Measurements from ENCODE around the gene IMPA2.
"Not testable (repeated sequence)": the region's sequence is repeated elsewhere in the genome, so short reads cannot be mapped to it uniquely, and the experiment has no call there.

Gene IMPA2

DNA sequence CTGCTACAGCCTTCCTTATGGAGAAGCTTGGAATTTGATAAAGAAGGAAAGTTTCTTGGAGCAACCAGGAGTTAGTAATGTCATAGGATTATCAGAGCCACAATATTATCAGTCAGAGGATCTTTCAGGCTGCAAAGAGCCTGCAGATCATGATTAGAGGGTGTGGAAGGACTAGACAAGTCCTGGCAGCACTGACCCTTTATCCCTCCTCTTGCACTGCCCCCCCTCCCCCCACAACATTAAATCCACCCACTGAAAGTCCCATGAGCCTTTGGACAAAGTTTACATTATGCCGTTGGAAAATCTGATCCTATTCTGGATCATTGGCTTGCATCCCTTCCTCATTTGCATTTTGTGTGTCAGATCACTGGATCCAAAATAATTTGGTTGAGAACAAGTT is 18.7 kb upstream of the IMPA2 start:
- DNase-seq (ENCODE audit: low spot score), result no peak

DNA sequence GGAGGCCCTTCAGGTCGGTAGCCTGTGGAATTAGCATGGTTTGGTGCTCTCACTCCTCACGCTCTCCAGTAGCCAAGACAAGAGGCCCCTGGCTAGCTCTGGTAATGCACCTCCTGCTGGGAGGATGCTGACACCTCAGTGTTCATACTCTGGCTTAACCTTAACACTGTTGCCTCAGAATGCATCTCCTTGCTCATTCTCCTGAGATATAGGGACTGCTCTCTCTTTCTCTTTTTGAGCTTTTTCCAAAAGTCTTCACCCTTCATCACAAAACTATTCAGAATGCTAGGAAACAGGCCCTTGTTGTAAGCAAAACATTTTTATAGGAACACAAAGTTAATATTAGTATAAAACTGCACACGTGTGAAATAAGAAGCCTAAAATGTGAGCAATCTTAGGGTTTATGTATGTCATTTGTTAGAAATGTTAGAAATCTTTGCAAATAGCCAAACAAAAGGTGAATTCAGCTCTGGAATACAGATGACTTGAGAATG is 17.3 kb upstream of the IMPA2 start:
- DNase-seq (ENCODE audit: low spot score), result no peak

DNA sequence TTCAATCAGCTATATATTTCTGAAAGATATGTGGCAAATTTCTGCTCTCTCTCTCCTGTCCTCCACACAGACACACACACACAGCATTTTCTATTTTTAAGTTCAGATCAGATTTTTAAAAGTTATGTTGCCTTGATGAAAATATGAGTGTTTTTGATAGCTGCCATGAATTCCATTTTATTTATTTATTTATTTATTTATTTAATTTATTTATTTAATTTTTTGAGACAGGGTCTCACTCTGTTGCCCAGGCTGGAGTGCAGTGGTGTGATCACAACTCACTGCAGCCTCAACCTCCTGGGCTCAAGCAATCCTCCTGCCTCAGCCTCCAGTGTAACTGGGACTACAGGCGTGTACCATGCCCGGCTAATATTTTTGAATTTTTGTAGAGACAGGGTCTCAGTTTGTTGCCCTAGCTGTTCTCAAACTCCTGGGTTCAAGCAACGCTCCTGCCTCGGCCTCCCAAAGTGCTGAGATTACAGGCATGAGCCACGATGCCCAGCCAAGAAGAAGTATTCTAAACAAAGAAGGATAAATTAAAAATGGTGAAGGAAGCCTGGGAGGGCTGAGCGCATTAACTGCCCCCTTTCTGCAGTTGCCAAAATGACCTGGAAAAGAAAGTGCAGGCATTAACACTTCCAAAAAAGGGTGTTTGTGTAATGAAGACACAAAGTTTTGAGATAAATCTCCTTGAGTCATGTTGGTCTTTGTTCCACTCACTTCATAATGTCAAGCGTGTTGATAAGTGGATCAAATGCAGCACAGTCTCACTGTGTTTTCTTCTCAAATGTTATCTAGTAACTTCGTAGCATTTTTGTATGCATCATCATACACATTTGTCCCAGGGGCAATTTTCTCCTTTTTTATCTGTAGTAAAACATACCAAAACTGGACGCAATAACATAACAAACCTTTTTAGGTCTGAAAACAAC is 11.1 kb upstream of the IMPA2 start:
- no peak for DNase-seq (ENCODE audit: low spot score)

DNA sequence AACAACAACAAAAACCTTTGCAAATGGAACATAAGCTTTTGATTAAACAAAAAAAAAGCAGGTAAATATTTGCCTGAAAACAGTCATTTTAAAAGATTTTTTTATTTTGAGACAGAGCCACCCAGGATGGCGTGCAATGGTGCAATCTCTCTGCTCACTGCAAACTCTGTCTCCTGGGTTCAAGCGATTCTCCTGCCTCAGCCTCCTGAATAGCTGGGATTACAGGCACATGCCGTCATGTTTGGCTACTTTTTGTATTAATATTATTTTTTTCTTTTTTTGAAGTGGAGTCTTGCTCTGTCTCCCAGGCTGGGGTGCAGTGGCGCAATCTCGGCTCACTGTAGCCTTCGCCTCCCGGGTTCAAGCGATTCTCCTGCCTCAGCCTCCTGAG is 10.5 kb upstream of the IMPA2 start:
- not testable (repeated sequence) for DNase-seq (ENCODE audit: low spot score)

DNA sequence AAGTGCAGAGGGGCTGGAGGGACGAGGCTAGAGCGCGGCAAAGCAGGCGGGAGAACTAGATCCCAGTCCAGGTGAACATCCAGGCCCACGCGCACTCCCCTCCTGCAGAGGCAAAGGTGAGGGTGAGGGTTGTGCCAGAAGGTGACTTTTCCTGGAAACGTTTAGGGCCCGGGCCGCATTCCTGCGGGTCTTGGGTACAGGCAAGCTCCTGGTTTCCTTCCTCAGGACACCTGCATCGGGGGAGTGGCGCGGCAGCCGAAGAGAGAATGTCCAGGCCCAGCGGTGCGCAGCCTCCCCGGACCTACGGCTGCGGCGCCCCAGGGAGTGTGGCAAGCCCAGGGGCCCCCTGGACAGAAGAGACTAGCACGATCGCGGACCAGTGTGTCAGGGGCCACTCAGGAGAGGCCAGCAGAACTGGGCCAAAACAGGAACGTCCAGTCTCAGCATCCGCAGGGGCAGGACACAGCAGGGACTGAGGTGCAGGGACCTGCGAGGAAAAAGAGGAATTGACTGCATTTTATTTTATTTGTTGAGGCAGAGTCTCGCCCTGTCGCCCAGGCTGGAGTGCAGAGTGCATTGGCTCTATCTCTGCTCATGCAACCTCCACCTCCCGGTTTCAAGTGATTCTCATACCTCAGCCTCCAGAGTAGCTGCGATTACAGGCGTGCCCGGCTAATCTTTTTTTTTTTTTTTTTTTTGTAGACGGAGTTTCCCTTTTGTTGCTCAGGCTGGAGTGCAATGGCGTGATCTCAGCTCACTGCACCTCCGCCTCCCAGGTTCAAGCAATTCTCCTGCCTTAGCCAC is 8.7 kb upstream of the IMPA2 start:
- DNase-seq (ENCODE audit: low spot score), result no peak

DNA sequence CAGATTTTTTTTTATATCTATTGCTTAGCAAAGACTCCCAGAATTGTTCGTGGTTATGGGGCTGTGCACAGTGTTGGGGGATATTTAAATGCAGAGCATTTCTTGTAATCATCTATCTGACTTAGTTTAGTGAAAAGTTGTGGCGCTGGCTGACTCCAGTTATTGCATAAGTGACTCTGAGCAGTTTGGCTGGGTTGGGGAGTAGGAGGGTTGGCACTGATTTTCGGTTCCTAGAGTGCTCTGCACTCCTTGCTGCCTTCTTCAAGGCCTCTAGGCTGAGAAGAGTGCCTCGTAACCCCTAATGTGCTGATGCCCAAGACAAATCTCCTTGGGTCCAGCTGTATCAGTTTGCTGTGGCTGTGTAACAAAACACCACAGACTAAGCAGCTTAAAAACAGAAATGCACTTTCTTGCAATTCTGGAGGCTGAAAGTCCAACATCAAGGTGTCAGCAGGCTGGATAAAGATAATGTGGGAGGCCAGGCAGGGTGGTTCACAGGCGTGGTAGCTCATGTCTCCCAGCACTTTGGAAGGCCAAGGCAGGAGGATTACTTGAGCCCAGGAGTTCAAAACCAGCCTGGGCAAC is 6.5 kb upstream of the IMPA2 start:
- DNase-seq (ENCODE audit: low spot score), result no peak

DNA sequence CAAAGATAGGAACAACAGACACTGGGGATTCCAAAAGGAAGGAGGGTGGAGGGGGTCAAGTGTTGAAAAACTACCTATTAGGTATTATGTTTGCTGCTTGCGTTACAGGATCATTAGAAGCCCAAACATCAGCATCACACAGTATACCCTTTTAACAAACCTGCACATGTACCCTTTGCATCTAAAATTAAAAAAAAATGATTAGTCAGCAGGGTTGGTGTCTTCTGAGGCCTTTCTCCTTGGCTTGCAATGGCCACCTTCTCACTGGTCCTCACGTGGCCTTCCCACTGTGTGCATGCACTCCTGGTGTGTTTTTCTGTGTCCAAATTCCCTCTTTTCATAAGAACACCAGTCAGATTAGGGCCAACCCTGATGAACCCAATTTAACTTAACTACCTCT is 5.6 kb upstream of the IMPA2 start:
- DNase-seq (ENCODE audit: low spot score), result no peak

DNA sequence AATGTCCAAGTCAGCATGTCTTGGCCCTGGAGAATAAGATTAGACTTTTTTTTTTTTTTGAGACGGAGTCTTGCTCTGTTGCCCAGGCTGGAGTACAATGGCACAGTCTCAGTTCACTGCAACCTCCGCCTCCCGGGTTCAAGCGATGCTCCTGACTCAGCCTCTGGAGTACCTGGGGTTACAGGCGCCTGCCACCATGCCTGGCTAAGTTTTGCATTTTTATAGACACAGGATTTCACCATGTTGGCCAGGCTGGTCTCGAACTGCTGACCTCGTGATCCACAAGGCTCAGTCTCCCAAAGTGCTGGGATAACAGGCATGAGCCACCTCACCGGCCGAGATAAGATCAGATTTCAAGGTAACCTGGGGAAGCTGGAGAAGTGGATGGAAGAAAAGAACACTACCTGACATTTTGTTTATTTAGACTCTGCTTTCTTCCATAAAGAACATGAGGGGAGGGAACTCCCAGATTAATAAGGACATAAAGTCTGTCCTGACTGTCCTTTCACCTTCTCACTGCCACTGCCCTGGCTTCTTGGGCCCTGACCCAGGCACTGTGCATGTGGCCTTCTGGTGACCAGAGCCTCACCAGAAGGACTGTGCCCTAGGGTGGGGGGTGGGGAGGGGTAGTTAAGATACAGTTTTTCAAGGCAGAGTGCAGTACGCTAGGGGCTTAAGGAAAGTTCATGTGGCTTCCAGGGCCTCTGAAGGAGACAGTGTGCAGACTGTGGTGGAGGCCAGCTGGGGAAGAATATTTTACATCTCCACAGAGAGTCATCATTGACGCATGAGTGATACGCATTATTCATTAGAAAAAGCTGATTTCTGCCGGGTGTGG is 4.8 kb upstream of the IMPA2 start:
- DNase-seq (ENCODE audit: low spot score), result no peak

DNA sequence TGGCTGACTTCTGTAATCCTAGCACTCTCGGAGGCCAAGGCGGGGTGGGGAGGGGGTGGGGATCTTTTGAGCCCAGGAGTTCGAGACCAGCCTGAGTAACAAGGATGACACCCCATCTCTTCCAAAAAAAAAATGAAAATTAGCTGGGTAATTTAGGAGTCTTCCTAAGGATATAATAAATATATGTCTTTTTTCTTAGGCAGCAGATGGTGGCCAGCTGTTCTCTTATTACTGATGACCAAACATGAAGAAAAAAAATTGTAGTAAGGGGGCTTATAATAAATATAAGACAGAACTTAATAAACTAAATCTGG is 4.2 kb upstream of the IMPA2 start:
- DNase-seq (ENCODE audit: low spot score), result no peak

DNA sequence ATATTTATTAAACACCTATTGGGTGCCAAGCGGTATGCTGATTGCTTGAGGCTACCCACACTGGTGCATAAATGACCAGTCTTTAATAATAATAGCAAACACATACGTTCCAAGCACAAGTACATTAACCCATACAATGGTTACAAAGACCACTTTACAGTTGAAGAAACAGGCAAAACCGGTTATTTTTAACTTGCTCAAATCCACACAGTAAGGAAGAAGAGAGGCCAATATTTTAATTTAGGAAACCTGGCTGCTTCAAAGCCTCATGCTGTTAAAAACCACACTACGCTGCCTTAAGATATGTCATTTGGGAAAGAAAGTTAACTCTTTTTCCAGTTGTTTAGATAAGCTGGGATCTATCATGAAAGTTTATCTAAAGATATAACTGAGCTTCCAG is 2.4 kb upstream of the IMPA2 start:
- DNase-seq (ENCODE audit: low spot score), result no peak

DNA sequence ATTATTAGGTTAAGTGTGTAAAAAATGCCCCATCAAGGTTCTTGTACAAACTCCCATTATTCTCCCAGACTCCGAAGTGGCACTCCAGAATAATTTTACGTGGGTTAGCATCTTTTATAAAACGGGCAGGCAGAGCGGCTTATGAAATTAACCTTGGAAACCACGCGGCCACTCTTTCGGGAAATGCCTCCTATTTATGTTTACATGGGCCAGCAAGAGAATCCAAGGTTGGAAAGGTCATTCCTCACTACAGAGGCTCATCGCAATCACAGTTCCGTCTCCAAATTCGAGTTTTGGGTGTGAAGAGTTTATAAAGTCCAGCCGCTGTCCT is 1.2 kb upstream of the IMPA2 start:
- DNase-seq (ENCODE audit: low spot score), result no peak

DNA sequence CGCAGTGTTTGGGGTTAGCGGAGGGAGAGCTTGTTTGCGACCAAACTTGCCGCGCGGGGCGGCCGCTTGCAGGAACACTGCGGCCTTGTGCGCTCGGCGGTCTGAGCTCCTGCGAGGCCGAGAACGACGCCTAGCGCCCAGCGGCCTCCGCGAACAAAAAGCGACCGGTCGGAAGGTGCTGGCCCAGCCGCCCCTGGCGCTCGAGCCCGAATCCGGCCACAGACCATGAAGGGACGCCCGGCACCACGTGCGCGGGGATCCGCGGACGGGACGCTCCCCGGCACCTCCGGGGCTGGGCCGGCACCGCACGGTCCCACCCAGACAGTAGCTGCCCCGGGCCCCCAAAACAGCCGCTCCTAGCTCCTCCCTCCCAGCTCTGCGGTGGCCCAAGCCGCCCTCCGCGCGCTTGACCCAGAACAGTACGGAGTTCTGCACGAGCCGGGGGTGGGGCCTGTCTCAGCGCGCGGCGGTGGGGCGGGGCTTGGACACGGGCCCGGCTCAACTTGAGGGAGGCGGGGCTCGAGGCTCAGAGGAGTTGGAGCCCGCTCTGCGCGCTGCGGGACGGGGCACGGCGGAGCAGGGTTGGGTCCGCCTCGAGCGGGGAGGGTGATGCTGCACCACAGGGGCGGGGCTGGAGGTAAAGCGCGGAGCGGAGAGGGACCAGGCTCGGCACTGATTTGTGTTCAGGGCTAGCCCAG is 664 bp upstream of the IMPA2 start:
- DNase-seq (ENCODE audit: low spot score), result peak; percentile 97

DNA sequence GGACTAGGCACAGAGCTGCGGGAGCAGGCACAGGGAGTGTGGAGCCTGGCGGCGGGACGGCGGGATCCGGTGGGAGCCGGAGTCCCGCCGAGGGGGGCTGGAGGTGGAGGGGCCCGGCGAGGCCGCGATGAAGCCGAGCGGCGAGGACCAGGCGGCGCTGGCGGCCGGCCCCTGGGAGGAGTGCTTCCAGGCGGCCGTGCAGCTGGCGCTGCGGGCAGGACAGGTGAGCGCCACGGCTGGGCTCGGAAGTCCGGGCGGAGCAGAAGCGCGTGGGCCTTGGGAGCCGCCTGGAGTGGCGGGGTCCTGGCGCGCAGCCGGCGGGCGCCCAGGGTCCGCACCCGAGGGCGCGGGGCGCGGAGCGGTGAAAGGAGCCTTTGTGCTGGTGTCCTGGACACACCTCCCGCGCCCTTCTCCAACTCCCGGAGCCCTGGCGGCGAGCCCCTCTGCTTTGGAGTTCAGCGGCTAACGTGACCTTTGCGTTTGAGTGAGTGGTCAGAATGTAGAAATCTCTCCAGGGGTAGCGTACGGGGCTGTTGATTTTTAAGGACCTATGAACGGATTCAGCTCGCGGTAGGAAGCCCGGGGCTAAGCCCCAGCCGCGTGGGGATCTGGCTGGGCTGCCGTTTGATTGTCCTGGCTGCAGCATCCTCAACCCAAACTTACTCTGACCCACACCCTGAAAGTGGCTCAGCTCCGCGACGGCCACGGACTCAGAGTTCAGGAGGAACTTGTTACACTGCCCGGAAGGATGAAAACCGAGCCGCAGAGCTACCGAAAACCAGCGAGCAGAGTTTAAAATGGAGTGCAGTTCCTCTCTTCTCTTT is 448 bp downstream of the IMPA2 start:
- peak; percentile 26 for DNase-seq (ENCODE audit: low spot score)

DNA sequence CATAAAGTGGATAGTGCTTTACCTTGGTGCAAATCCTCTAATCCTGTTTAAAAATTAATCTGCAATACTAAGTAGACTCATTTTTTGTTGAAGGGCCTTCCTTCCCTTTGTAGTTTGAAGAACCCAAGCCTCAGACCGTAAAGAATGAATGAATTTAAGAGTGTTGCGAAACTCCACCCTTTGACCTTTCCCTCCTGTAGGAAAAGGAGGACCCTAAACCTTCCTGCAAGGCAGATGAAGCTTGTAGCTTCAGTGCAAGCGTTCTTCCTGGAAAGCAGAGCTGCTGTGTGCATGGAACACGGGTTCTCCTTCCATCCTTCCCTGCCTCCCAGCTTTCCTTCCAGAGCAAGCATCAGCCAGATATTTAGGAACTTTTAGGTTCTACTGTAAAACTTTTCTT is 1.7 kb downstream of the IMPA2 start:
- no peak for DNase-seq (ENCODE audit: low spot score)

DNA sequence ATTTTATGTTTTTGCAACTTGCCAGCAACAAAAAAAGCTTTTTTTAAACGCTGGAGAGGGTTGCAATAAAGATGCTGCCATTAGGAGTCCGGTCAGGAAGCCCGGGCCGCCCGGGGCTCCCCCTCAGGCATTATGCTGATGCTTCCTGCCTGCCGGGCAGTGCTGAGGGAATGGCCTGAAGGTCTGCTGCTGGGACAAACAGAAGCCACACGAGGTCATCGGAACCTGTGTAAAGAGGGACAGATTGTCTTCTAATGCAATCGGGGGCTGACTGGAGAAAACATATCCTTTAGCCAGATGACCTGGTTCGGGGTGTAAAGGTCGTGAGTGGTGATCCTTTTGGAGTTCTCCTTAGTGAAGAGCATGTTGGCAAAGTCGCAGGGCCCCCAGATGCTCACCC is 2.3 kb downstream of the IMPA2 start:
- no peak for DNase-seq (ENCODE audit: low spot score)

DNA sequence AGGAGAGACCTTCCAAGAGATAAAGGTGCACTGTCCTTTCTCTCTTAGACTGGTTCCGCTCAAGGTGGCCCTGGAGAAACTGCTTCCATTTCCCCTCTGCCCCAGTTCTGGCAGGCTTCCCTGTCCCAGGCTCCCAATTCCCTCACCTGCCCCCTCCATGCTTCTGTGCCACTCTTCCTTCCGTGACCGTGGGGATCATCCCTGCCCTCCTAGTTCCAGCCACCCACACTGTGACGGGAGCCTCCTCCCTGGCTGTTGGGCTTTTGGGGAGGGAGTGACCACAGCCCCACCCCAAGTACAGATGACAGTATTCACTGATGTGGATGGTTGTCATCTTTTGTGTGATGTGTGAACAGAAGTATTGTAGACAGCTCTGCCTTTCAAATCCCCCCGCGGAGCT is 2.8 kb downstream of the IMPA2 start:
- DNase-seq (ENCODE audit: low spot score), result no peak

DNA sequence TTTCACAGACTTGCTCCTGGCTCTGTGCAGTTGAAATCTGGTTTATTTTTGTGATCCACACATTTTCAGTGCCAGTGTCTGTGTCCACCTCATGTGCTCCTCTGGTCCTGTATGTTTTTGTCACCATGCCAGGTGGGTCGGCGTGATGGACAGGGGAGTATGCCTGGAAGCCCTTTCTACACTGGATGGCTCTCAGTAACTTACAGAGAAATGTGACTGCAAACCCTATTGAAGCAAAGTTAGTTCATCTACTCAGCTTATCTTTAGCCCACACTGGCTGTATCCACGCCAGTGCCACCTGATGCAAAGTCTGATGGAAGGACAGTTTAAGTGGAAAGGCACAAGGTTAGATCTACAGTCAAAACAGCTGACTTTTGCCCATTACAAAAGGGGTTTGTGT is 4.3 kb downstream of the IMPA2 start:
- DNase-seq (ENCODE audit: low spot score), result peak; percentile 57

DNA sequence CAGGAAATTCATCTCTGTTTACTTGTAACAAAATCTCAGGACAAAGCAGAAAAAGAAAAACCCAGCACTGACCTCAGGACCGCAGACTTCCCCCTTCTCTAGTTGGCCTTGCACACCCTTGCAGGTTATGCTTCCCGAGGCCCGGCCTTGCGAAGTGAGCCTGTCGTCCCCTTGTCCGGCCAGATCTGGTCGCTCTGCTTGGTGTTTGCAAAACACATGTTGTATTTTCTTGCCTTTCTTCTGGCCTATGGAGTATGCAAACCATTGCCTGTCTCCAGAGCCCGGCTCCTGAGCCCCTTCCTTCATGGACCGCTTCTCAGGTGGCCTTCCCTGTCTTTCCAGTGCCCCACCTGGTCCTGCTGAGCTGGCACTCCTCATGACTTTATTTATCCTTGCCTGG is 4.8 kb downstream of the IMPA2 start:
- no peak for DNase-seq (ENCODE audit: low spot score)

DNA sequence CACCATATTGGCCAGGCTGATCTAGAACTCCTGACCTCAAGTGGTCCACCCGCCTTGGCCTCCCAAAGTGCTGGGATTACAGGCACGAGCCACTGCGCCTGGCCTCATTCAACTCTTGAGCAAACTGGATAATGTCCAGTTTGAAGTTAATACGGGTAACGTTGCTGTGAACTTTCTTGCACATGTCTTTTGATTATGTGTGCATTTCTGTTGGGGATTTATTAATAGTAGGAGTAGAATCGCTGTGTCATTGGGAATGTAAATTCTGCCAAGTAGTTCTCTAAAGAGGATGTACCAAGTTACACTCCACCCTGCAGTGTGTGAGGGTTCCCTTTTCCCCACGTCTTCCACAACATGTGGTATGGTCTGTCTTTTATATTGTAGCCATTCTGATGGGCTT is 6.2 kb downstream of the IMPA2 start:
- DNase-seq (ENCODE audit: low spot score), result peak; percentile 83

DNA sequence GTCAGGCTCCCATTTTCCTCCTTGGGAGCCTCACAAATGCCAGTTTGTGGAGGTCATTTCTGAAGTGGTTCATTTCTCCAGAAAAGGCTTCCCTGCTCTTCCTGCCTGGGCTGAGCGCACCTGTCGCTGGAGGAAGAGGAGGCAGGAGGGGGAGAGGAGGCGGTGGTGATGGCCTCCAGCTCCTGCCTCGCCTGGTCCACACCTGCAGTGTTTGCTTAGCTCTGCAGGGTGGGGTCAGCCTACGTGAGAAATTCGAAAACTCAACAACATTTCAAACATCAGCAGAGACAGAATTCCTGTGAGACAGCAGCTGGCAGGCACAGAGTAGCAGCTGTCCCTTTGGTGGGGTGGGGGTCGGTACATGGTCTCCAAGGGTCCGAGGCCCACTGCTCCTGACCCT is 7.9 kb downstream of the IMPA2 start:
- no peak for DNase-seq (ENCODE audit: low spot score)

DNA sequence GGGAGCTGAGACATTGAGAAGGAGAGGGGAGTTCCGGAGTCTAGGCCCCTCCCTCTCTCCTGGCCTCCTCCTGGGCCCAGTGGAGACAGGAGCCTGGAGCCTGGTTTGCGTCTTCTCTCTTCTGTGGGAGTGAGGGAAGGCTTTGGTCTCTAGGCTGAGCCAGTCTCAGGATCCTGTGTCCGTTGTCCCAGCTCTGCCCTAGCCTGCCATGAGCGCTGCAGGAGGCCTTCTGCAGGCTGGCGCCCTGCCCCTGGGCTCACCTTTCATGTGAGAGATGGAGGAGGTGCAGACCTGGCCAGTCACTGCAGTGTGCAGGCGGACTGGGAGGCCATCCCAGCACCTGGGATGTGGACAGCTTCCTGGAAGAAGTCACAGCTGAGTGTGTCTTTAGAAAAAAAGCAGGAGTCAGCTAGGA is 8.7 kb downstream of the IMPA2 start:
- DNase-seq (ENCODE audit: low spot score), result no peak

All from hematopoietic multipotent progenitor cell treated with erythropoietin and hydrocortisone succinate and interleukin-3 and kit ligand, for 17 days (in vitro differentiated cells).